Activated T-helper 1 cell treated with Interleukin-2 at 50 U/mL for 16 hours (primary cell): Measurements from ENCODE around the gene NSD2.

Source experiments
- DNase-seq: peaks from one replicate; pipeline ENCODE4 v3.0.0-alpha.2; 2020; ENCODE audit warnings: low read depth

Gene NSD2

GRCh38 chr4:1945124-1945895, 74.1 kb downstream of the NSD2 start:
- DNase-seq, result no peak

- DNase-seq, result no peak
Measured at GRCh38 chr4:1945912-1946311, 74.7 kb downstream of the NSD2 start.

GRCh38 chr4:1948232-1948631, 77.0 kb downstream of the NSD2 start:
- no peak for DNase-seq

GRCh38 chr4:1948892-1949436, 77.8 kb downstream of the NSD2 start:
- no peak for DNase-seq

- DNase-seq, result no peak
Measured at GRCh38 chr4:1950369-1950768, 79.2 kb downstream of the NSD2 start.

GRCh38 chr4:1952058-1952700, 81.0 kb downstream of the NSD2 start:
- no peak for DNase-seq

- no peak for DNase-seq
Measured at GRCh38 chr4:1952719-1953118, 81.5 kb downstream of the NSD2 start.

GRCh38 chr4:1953335-1953734, 82.1 kb downstream of the NSD2 start:
- no peak for DNase-seq

GRCh38 chr4:1956631-1957030, 85.4 kb downstream of the NSD2 start:
- no peak for DNase-seq

GRCh38 chr4:1958276-1959103, 87.3 kb downstream of the NSD2 start:
- DNase-seq, result no peak

- no peak for DNase-seq
Measured at GRCh38 chr4:1959104-1959384, 87.9 kb downstream of the NSD2 start.

GRCh38 chr4:1960170-1960825, 89.1 kb downstream of the NSD2 start:
- DNase-seq, result no peak

GRCh38 chr4:1961038-1961437, 89.8 kb downstream of the NSD2 start:
- DNase-seq, result no peak

- no peak for DNase-seq
Measured at GRCh38 chr4:1961563-1961962, 90.4 kb downstream of the NSD2 start.

- no peak for DNase-seq
Measured at GRCh38 chr4:1962980-1963379, 91.8 kb downstream of the NSD2 start.

- no peak for DNase-seq
Measured at GRCh38 chr4:1964443-1964842, 93.2 kb downstream of the NSD2 start.

GRCh38 chr4:1964971-1965370, 93.8 kb downstream of the NSD2 start:
- DNase-seq, result no peak

- no peak for DNase-seq
Measured at GRCh38 chr4:1967512-1968149, 96.4 kb downstream of the NSD2 start.

GRCh38 chr4:1968686-1969295, 97.6 kb downstream of the NSD2 start:
- DNase-seq, result no peak

- DNase-seq, result no peak
Measured at GRCh38 chr4:1969928-1970723, 98.9 kb downstream of the NSD2 start.

- DNase-seq, result no peak
Measured at GRCh38 chr4:1970926-1971325, 99.7 kb downstream of the NSD2 start.
